Stimulated activated CD4-positive, alpha-beta T cell treated with anti-CD3 and anti-CD28 coated beads, Interleukin-4, amount 100 ng/mL, for 24 hours (primary cell): ENCODE results near the gene ZNF513.

ENCODE experiments used
- DNase-seq: peaks from one replicate; pipeline ENCODE4 v3.0.0-alpha.2; 2020

Gene ZNF513

GRCh38 chr2:27381577-27382181 is 1.1 kb upstream of the ZNF513 start:
- DNase-seq = no peak

GRCh38 chr2:27379836-27380625 is 503 bp downstream of the ZNF513 start:
- no peak for DNase-seq

GRCh38 chr2:27379383-27379835 is 1.1 kb downstream of the ZNF513 start:
- no peak for DNase-seq

- DNase-seq = no peak
These were observed 1.7 kb downstream of the ZNF513 start for GRCh38 chr2:27378809-27379290.

- DNase-seq = no peak
These were observed 2.3 kb downstream of the ZNF513 start for GRCh38 chr2:27378096-27378808.

- no peak for DNase-seq
These were observed 2.9 kb downstream of the ZNF513 start for GRCh38 chr2:27377618-27378095.

- no peak for DNase-seq
These were observed 3.5 kb downstream of the ZNF513 start for GRCh38 chr2:27376866-27377617.

GRCh38 chr2:27376151-27376865 is 4.2 kb downstream of the ZNF513 start:
- DNase-seq = no peak

GRCh38 chr2:27375513-27376099 is 4.9 kb downstream of the ZNF513 start:
- no peak for DNase-seq

- DNase-seq = no peak
These were observed 7.0 kb downstream of the ZNF513 start for GRCh38 chr2:27373567-27373966.

GRCh38 chr2:27372937-27373336 is 7.6 kb downstream of the ZNF513 start:
- no peak for DNase-seq

GRCh38 chr2:27370816-27371620 is 9.5 kb downstream of the ZNF513 start:
- peak; percentile 29 for DNase-seq

- peak; percentile 99 for DNase-seq
These were observed 10.3 kb downstream of the ZNF513 start, which contains the start of the genes EIF2B4 and SNX17 for GRCh38 chr2:27370026-27370815. TSS of gene EIF2B4 (minus strand) at chr2:27370338. CDS start at chr2:27370314, 24 bp downstream. TSS of gene SNX17 (plus strand) at chr2:27370616. CDS start at chr2:27370744, 128 bp downstream.

GRCh38 chr2:27369471-27370025 is 11.0 kb downstream of the ZNF513 start:
- DNase-seq = no peak

- DNase-seq = no peak
These were observed 16.6 kb downstream of the ZNF513 start for GRCh38 chr2:27363933-27364332.

- no peak for DNase-seq
These were observed 17.7 kb downstream of the ZNF513 start for GRCh38 chr2:27362678-27363420.

- DNase-seq = peak; percentile 94
These were observed 24.0 kb downstream of the ZNF513 start, which contains the start of gene GTF3C2 for GRCh38 chr2:27356382-27357181. TSS of gene GTF3C2 (minus strand) at chr2:27356764. CDS start at chr2:27343554, 13,210 bp downstream.

- DNase-seq = no peak
These were observed 24.5 kb downstream of the ZNF513 start for GRCh38 chr2:27356056-27356381.
